ENCODE measurements around the gene PSMB7.

PSMB7 gene

DNA sequence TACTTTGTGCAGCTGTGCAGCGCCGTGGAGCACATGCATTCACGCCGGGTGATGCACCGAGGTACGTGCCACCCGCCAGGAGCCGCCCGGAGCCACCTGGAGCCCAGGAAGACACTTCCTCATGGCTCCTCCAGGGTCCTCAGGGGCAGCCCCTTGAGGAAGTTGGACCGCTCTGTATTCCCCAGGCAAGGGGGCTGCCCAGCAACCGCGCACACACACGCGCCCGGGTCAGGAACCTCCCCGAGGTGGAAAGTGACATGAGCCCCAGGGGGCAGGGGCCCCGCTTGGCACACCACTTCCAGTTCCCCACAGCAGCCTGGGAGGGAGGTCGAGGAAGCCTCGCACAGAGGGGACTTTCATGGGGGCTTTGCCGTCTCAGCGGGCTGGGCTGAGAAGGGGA is 88.9 kb downstream of the PSMB7 start:
- Histone ChIP-seq H3K4me1 (ENCODE audit: insufficient read depth, low read length, poor library complexity, severe bottlenecking) (peaks cover 23% of the 10 kb centered on the region), H3K4me2 (ENCODE audit: low read depth, low read length, poor library complexity, severe bottlenecking) (no peak overlapping the region), H3K9me3 (ENCODE audit: insufficient read depth, low read depth, low read length) (no peaks in the 10 kb centered on the region), H3F3A (ENCODE audit: low read depth) (no peaks in the 10 kb centered on the region), H2AFZ (ENCODE audit: low read length) (no peak overlapping the region), H3K27me3 (ENCODE audit: insufficient read depth, low read length, poor library complexity, severe bottlenecking) (no peaks in the 10 kb centered on the region), H3K9ac (ENCODE audit: low read depth, low read length, poor library complexity, severe bottlenecking) (no peak overlapping the region), H3K79me2 (ENCODE audit: insufficient read depth, low read length) (no peaks in the 10 kb centered on the region), H4K20me1 (ENCODE audit: insufficient read depth, low read length, poor library complexity, severe bottlenecking) (no peaks in the 10 kb centered on the region), H3K4me3 (ENCODE audit: low read length, poor library complexity, severe bottlenecking) (no peak overlapping the region), H3K36me3 (ENCODE audit: insufficient read depth, low read length) (no peaks in the 10 kb centered on the region), H3K9me2 (replicated peaks; ENCODE audit: low read depth, low read length) (no peaks in the 10 kb centered on the region)
- TF ChIP-seq, protein P1, sequence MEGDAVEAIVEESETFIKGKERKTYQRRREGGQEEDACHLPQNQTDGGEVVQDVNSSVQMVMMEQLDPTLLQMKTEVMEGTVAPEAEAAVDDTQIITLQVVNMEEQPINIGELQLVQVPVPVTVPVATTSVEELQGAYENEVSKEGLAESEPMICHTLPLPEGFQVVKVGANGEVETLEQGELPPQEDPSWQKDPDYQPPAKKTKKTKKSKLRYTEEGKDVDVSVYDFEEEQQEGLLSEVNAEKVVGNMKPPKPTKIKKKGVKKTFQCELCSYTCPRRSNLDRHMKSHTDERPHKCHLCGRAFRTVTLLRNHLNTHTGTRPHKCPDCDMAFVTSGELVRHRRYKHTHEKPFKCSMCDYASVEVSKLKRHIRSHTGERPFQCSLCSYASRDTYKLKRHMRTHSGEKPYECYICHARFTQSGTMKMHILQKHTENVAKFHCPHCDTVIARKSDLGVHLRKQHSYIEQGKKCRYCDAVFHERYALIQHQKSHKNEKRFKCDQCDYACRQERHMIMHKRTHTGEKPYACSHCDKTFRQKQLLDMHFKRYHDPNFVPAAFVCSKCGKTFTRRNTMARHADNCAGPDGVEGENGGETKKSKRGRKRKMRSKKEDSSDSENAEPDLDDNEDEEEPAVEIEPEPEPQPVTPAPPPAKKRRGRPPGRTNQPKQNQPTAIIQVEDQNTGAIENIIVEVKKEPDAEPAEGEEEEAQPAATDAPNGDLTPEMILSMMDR (conservative IDR thresholded peaks at IDR 0.05; ENCODE audit: low read length), result no peak
- TF ChIP-seq EZH2phosphoT487 (IDR thresholded peaks at IDR 0.05; ENCODE audit: borderline replicate concordance), result no peak

GRCh38 chr9:124325816-124326215 is 89.4 kb downstream of the PSMB7 start:
- H3K79me2 ChIP-seq (ENCODE audit: insufficient read depth, low read length), result no peaks in the 10 kb centered on the region
- TF ChIP-seq, protein P1 (conservative IDR thresholded peaks at IDR 0.05; ENCODE audit: low read length), result no peak
- H3F3A ChIP-seq (ENCODE audit: low read depth), result no peaks in the 10 kb centered on the region
- H3K9me2 ChIP-seq (replicated peaks; ENCODE audit: low read depth, low read length), result no peaks in the 10 kb centered on the region
- no peaks in the 10 kb centered on the region for H3K9me3 ChIP-seq (ENCODE audit: insufficient read depth, low read depth, low read length)
- no peak overlapping the region for H3K4me2 ChIP-seq (ENCODE audit: low read depth, low read length, poor library complexity, severe bottlenecking)
- H3K27me3 ChIP-seq (ENCODE audit: insufficient read depth, low read length, poor library complexity, severe bottlenecking), result no peaks in the 10 kb centered on the region
- no peak overlapping the region for H3K4me3 ChIP-seq (ENCODE audit: low read length, poor library complexity, severe bottlenecking)
- H4K20me1 ChIP-seq (ENCODE audit: insufficient read depth, low read length, poor library complexity, severe bottlenecking), result no peaks in the 10 kb centered on the region
- H3K36me3 ChIP-seq (ENCODE audit: insufficient read depth, low read length), result no peaks in the 10 kb centered on the region
- H3K4me1 ChIP-seq (ENCODE audit: insufficient read depth, low read length, poor library complexity, severe bottlenecking), result peaks cover 23% of the 10 kb centered on the region
- H2AFZ ChIP-seq (ENCODE audit: low read length), result no peak overlapping the region
- no peak overlapping the region for H3K9ac ChIP-seq (ENCODE audit: low read depth, low read length, poor library complexity, severe bottlenecking)

DNA sequence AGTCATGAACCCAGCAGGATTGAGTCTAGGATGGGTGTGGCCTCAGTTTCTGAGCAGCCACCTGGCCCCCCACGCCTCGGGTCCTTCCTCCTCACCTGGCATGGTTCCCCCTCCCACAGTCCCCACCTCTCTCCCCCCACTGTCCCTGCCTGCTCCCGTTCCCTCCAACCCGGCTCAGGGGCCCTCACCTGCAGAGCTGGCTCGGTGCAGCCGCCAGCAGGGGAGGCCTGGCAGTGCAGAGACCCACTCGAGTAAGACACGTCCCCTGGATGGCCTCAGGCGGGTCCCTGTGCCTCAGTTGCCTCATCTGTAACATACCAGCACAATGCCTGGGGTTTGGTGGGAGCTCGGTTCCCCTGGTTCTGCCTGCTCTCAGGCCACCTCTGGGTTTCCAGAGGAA is 91.3 kb downstream of the PSMB7 start:
- H3K4me3 ChIP-seq (ENCODE audit: low read length, poor library complexity, severe bottlenecking), result no peak overlapping the region

More for the DNA sequence above, 91.3 kb downstream of the PSMB7 start:
- H3K9ac ChIP-seq (ENCODE audit: low read depth, low read length, poor library complexity, severe bottlenecking), result peak overlapping the region; percentile 52
- no peaks in the 10 kb centered on the region for H3K27me3 ChIP-seq (ENCODE audit: insufficient read depth, low read length, poor library complexity, severe bottlenecking)
- H3F3A ChIP-seq (ENCODE audit: low read depth), result no peaks in the 10 kb centered on the region
- no peaks in the 10 kb centered on the region for H3K79me2 ChIP-seq (ENCODE audit: insufficient read depth, low read length)
- H2AFZ ChIP-seq (ENCODE audit: low read length), result no peak overlapping the region
- H3K9me3 ChIP-seq (ENCODE audit: insufficient read depth, low read depth, low read length), result no peaks in the 10 kb centered on the region
- no peaks in the 10 kb centered on the region for H4K20me1 ChIP-seq (ENCODE audit: insufficient read depth, low read length, poor library complexity, severe bottlenecking)
- no peaks in the 10 kb centered on the region for H3K9me2 ChIP-seq (replicated peaks; ENCODE audit: low read depth, low read length)
- TF ChIP-seq, protein P1 (conservative IDR thresholded peaks at IDR 0.05; ENCODE audit: low read length), result no peak
- TF ChIP-seq EZH2phosphoT487 (IDR thresholded peaks at IDR 0.05; ENCODE audit: borderline replicate concordance), result no peak
- H3K36me3 ChIP-seq (ENCODE audit: insufficient read depth, low read length), result no peaks in the 10 kb centered on the region
- peaks cover 23% of the 10 kb centered on the region for H3K4me1 ChIP-seq (ENCODE audit: insufficient read depth, low read length, poor library complexity, severe bottlenecking)
- H3K4me2 ChIP-seq (ENCODE audit: low read depth, low read length, poor library complexity, severe bottlenecking), result no peak overlapping the region
